ENCODE measurements around the gene TMEM184A.

Gene TMEM184A

DNA sequence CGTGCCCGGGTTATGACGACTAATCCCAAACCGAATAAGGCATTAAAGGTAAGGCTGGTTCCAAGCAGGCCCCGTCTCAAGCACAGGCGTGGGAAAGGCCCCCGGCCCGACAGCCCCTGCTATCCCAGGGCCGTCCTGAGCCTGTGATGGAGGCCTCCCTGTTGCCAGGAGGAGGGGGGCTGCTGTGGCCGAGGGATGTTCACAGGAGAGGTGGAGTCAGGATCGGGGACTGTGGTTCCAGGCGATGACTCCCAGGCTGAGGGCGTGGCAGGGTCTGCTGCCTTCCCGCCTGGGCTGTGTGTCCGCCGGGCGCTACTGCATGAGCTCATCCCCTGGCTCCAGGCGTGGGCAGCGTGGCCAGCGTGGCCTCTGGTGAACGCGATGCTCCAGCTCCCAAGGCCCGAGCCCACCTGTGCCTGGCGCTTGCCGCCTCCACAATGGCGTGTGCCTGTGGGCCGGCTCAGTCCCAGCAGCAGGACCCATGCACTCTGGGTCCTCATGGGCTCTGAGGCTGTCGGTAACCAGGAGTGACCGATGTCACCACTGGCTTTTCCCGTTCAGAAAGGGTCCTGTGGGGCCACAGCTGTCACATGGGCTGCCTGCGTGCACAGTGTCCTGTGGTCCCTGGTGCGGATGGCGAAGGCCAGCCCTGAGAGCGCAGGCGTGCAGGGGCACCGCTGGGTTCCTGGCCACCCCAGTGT, 16.7 kb downstream of the TMEM184A start:
- no peak for DNase-seq (ENCODE audit: low spot score)

DNA sequence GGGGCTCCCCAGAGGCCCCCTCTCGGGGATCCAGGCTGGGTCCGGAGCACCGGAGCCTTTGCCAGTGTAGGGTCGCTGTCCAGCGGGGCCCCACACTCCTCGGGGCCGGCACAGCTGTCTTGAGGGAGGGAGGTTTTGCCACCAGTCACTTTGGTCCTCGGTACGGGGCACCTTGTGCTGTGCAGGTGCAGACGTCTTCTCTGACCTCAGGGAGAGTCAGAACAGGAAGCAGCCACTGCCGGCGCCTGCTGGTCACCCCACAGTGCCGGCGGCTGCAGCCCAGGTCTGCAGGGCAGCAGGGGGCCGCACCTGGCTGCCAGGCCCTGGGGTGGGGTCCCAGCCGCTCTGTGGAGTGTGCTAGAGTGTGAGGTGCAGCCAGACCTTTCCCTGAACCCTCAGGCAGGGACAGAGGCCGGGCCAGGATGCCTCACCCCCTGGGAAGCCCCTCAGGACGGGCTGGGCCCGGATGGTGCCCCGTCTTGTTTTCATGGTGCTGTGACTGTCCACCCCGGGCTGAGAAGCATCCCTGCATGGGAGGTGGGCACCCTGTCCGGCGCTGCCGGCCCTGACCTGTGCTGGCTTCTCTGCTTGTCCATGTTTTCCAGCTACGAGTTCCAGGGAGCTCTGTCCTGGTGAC, 17.3 kb downstream of the TMEM184A start:
- DNase-seq (ENCODE audit: low spot score), result no peak

DNA sequence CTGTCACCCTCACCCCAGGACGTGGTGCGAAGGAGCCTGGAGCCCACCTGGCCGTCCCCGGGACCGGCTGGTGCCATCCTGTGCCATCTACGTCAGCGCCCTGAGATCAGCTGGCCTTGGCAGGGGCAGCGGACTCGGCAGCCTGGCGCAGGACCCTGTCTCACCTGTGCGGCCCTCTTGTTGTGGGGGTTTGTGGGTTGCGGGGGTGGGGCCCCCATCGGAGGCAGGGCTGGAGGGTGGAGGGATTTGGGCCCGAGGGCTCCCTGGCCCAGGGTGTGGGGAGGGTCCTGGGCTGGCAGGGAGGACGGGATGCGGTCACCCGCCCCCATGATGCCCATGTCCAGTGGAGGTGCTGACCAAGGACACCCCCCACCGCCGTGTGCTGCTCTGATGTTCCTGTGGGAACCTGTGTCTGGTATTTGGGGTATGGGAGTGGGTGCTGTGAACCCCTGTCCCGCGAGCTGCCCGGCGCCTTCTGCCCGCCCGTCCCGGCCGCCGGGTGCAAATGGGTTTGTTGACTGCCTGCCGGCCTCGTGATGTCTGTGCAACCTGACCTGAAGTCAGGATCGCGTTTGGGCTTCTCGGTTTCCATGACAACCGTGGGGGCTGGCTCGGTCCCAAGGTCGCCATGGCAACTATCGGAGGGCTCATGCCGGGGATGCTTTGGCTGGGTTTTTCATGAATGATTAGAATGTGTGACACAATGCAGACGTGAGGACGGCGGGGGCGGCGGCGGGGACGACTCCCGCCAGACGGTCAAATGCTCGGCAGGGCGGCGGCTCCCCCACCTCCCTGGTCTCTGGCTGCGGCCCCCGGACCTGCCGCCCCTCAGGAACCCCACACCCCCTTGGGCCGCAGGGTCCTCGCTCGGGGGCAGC, 18.2 kb downstream of the TMEM184A start:
- DNase-seq (ENCODE audit: low spot score), result no peak

DNA sequence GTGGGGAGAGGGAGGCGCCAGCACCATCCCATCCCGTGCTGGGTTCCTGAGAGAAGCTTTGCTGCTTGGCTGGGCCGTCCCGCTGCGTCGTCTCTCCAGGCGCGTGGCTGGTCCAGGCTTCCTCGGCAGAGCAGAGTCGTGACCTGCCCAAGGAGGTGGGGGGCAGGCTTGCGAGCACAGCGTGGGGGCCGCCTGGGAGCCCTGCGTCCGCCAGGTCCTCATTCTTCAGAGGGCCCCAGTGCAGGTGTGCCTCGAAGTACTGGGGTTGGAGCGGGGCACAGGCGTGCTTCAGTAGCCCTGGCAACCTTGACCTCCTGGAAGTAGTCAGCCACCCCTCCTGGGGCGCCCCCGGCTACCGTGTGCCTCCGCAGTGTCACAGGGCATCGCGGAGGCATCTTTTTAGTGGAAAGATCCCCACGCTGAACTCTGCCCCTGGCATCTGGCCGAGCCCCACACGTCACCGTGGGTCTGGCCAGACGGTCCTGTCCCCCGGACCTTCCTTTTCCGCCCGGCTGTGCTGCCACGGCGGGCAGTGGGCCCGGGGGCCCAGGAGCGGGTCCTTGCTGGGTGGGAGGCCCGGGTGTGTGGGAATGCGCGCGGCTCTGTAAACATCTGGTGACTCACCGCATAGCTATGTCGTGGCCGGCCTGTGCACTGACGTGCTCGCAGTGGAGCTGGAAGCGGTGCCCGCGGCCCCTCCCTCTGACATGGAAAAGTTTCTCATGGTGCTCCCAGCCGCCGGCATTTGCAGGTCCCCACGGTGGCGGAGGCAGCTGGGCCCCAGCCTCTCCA, 19.1 kb downstream of the TMEM184A start:
- DNase-seq (ENCODE audit: low spot score), result no peak

DNA sequence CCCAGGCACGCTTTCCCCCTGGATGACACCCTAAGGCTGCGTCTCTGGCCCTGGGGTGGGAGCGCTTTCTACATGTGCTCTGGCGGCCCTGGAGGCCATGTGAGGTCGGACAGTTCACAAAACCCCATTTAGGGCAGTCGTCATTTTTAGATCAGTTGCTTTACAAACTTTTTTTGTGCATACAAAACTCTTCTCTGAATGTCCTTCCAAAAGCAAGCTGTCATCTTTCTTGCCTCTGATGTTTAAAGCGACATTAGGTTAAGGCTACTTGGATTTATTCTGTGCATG, 19.6 kb downstream of the TMEM184A start:
- DNase-seq (ENCODE audit: low spot score), result no peak

DNA sequence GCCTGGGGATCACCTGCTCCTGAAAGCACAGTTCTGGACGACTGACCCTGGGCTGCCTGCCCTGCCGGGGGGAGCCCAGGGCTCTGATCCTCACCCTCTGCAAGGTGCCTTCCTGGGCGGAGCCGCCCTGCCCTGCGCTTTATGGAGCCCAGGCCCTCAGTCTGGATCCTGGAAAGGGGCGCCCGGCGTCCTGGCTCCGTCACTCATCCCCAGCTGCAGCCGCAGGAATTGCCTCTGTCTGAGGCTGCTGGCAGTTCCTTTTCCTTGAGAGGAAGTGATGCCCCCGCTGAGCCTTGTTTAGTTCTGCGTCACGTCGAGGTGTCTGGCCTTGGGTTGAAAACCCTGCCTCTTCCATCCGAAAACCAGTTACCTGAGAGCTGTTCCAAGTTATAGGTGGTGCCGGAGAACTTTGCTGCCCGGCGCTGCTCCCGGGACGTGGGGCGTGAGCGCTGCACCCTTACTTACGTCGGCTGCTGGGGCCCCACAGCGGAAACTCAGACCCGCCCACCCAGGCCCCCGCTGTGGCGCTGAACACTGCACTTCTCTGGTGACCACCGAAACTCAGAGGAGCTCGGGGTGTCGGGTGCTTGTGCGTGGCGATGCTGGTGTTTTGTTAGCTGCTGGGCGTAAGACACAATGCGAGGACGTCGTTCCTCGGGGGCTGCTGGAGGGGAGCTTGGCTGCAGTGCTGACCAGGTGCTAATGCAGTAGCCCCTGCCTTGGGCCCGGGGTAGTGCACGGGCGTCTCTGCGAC, 20.1 kb downstream of the TMEM184A start:
- DNase-seq (ENCODE audit: low spot score), result no peak

DNA sequence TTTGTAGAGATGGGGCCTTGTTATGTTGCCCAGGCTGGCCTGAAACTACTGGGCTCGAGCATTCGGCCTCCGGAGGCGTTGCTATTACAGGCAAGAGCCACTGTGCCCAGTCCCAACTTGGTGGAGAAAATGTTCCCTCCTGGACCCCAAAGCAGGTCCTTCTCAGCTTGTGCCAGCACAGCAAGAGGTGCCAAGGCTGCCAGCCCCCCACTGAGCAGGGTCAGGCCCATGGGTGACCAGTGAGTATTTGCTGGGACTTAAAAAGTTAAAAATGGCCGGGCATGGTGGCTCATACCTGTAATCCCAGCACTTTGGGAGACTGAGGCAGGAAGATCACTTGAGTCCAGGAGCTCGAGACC, 20.9 kb downstream of the TMEM184A start:
- no peak for DNase-seq (ENCODE audit: low spot score)

DNA sequence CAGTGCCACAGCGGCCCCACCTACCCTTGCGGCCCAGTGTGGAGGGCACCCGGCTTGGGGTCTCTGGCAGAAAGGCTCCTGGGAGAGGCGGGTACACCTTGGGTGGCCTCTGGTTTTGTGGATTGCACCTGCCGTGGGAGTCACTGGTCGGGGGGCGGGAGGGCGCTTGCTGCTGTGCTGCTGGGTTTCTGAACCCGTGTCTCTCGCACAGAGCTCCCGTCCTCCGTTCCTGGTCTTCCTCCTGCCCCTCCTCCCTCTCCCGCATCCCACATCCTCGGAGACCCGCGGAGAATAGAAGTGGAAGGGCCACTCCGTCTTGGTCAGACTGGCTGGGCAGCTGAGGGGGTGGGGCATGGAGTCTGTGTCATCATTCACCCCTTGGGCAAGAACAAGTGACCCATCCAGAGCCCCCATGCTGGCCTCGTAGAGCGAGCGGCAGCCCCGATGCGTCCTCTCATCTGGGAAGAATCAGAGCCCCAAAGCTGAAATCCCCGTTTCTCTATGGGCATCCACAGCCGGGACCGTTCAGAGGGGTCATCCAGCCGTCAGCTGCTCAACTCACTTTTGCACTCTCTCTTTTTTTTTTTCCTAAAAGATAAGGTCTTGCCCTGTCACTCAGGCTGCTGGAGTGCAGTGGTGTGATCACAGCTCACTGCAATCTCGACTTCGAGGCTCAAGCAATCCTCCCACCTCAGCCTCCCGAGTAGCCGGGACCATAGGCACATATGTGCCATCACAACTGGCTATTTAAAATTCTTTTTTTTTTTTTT, 21.5 kb downstream of the TMEM184A start:
- no peak for DNase-seq (ENCODE audit: low spot score)

DNA sequence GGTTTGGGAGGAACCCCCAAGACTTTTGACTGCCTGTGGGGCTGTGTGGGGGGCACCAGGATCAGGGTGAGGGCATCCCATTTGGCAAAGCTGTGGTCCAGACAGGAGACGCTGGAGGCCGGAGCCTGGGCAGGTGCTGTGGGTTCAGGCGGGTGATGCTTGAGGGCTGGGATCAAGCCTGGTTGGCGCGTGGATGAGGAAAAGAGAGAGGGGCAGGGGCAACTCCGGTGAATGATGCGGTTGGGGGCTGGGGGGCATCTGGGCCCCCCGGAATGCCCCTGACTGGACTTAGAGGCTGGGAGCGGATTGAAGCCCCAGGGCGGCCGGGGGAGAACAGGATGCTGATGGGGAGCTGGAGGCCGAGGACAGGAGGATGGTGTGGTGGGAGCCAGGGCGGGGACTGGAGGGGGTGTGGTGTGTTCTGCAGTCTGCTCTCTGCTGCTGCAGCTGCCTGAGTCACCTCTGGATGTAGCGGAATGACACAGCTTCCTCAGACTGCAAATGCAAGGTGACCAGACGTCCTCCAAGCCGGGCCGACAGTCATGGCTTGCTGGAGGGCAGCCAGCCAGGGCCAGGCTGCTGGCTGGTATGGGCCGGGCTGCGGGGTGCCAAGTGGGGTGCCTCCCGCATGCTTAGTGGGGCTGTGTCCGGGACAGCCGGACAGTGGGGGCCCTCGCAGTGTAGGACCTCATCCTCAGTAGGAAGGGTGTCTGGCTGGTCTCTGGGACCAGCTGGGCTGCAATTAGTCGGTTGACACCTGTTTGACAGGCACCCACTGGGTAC, 22.3 kb downstream of the TMEM184A start:
- DNase-seq (ENCODE audit: low spot score), result peak; percentile 24

DNA sequence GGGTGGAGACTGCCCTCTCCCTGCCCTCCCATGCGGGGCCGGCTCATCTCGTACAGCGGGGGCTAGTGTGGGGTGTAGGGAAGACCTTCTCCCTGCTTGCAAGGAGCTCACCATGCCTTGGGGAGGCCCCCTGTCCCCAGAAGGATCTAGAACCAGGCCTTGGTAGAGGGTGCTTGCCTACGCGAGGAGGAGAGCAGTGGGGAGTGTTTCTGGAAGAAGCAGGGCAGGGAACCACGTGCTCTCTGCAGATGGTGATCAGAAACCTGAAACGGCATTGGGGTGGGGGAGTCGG, 22.8 kb downstream of the TMEM184A start:
- no peak for DNase-seq (ENCODE audit: low spot score)

DNA sequence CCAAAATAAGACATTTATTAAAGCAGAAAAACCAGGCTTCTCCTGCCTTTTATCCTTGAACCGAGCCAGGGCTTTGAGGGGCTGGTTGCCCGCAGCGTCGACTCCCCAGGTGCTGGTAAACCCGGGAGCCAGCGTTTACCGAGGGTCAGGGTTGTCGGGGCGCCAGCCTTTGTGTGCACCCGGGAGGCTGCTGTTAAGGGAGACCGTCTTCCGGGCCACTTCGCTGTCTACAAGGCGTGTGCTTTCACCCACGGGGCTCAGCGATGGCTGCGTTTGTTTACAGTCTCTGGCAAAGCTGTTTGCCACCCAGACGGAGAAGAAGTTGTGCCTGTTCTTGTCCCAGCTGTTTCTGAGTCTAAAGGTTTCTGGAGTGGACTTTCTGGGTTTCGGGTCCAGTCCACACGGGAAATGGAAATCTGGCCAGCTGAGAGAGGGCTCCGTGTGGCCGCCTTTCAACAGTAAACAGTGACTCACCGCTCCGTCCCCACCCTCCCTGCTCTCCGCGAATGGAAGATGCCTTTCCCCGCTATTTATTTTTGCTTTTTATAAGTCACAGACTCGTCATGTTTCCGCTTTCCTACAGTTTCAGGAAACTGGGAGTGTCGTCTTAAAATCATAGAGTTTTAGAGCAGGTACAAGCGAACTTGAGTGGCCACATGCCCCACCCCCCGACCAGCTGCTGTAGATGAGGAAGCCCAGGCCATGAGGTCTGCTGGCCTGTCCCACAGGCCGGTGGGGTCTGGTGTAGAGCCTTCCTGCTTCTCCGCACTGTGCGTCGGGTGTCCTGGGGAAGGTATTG, 23.4 kb downstream of the TMEM184A start:
- DNase-seq (ENCODE audit: low spot score), result peak; percentile 69

DNA sequence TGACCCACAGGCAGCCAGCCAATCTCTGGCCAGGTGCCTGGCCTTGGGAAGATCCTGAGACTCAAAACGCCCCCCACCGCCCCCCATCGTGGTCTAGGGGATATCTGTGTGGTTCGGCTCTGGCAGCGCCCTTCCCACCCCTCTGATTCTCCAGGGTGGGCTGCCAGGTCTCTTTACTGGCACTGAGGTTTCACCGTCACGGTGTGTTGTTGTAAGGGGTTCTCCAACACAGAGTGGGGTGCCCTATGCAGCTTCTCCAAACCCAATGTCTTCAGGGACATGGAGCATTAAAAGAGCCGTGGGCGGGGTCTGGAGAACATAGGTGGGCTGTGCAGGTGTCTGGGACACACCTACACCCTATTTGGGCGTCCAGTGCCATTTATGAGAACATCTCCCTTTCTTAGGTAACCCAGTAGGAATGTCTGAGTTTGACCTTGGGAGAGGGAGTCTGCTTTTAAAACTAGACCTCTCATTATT, 24.0 kb downstream of the TMEM184A start:
- DNase-seq (ENCODE audit: low spot score), result no peak

DNA sequence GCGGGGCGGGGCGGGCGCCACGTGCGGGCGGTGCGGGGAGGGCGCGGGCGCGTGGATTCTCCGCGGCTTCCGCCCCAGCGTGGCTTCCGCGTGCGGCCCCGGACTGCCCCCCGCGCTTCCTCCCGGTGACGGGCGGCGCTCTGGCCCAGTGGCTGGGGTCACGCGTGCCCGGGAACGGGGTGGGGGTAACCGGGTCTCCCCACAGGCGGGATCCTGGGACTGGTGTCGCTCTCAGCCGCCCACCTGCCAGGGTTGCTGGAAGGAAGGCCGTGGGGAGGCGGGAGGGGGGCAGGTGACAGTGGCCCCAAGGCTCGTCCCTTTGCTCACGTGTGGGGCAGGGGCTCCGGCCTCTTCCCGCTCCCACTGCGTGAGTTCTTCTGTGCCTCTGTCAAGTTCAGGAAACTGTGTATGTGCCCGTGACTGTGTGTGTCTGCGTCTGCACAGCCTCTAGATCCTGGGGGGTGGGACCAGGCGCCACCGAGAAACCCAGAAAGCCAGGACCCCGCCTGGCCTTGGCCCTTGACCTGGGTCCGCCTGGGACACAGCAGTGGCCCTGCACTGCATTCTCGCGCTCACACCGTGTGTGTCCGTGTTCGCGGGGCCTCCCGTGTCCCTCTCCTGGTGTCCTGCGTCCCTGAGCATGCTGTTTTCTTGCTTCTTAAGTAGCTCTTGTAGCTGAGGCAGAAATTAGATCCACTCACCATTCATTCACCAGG, 24.6 kb downstream of the TMEM184A start:
- DNase-seq (ENCODE audit: low spot score), result peak; percentile 31

DNA sequence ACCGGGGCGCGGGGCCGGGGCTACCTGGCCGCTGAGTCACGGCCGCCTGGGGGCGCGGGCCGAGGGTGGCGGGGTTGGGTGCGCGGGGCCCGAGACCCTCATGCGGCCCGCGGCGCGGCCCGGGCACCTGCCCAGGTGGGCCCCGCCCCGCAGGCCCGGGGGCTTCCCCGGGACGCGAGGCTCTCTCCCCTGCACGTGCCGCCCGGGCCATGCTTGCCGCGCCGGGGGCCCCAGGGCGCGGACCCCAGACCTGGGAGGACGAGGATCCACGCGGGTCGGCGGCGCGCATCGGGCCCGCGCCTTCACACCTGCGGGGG, 25.1 kb downstream of the TMEM184A start:
- DNase-seq (ENCODE audit: low spot score), result no peak

DNA sequence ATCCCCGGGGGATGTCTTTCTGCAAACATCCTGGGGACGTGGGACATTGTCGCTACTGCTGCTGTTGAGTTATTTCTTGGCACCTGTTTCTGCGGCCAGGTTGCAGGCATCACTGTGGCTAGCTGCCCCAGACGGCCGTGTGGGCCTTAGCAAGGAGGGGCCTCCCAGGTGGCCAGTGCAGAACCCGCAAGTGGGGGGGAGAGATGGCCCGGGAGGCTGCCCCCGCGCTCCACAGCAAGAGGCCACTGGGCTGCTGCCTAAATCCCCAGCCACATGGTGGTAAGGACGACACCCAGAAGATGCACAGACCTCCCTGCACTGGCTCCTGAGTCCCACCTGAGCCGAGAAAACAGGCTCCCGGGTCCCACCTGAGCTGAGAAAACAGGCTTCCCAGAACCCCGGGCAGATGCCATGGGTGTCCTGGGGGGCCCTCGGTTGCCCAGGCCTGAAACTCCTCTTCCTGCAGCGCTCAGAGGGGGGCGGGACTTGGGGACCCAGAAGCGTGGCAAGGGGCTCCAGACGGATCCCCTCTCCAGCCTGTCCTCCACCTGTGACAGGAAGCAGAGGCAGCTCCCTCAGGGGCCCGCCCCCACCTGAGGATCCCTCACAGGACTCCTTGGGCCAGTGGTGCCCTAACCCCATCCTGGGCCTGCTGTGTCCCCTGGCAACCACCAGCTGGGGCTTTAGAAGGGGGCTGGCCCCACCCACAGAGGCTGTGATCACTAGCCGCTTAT, 26.5 kb downstream of the TMEM184A start:
- DNase-seq (ENCODE audit: low spot score), result no peak

DNA sequence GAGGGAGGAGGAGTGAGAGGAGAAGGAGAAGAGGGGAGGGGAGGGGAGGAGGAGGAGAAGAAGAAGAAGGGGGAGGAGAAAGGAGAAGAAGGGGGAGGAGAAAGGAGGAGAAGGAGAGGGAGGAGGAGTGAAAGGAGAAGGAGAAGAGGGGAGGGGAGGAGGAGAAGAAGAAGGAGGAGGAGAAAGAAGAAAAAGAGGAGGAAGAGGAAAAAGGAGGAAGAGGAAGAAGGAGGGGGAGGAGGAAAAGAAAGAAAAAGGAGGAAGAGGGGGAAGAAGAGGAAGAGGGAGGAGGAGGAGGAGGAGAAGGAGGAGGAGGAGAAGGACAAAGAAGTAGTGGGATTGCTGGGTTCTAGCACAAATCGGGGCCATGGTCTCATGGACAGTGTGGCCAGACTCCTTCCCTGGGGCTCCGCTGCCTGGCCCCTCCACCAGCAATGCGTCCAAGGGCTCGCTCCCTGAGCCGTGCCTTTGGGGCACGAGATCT, 29.7 kb downstream of the TMEM184A start:
- no peak for DNase-seq (ENCODE audit: low spot score)

DNA sequence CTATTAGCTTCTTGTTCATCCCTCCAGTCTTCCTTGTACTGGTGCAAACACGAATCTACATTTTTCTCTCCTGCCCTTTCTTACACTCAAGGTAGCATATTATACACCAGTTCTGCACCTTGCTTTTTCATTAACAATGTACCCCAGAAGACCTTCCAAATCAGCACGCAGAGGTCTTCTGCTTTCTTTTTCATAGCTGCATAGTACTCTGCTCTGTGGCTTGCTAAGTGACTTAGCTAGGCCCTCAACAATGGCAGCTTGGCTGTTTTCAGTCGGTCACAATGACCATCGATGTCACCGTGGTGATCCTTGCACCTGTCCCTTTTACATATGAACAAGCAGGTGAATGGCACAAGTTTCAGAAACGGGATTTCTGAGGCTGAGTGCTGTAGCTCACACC, 30.6 kb downstream of the TMEM184A start:
- DNase-seq (ENCODE audit: low spot score), result no peak

DNA sequence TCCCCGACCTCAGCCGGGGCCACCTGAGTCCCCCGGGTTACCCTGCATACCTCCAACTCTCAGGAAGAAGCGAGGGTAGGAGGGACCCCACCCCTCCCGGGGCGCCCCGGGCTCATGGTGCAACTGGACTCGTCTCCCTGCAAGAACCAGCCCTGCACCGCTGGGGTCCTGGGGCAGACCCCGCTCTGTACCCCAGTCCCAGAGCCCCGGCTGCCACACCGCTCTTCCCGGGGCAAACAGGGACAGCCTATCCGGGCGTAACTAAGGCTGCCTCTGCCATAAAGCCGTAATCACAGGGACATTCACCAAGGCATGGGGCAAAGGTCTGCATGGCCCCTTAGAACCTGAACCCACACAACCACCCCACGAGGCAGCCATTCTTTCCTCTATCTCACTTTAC, 32.2 kb downstream of the TMEM184A start:
- no peak for DNase-seq (ENCODE audit: low spot score)

Data from CD4-positive, alpha-beta T cell treated with Interleukin-15 for 4 hours (primary cell).